A673 (cell line): ENCODE results near the gene CPN1. TPM values are rescaled to one million over a fixed set of nuclear protein-coding genes. Genes with fewer than 3 reads are reported as not detected.

ENCODE experiments used
- BruUV-seq: library from RNA; stranded (reverse); fragments of 400-500 nt; replicated peaks from 2 replicates; lab custom pipeline; 2021; lab: Mats Ljungman, UMichigan
- CTCF ChIA-PET: fragments of 300-600 bp; sonication (Branson Sonifier 250); formaldehyde crosslinking; loops from one replicate; lab custom pipeline; 2022; ENCODE audit warnings: antibody characterized with exemption; lab: Charles Lee
- POLR2A ChIA-PET: fragments of 300-600 bp; sonication (Branson Sonifier 250); formaldehyde crosslinking; loops from one replicate; lab custom pipeline; 2022; ENCODE audit warnings: antibody characterized with exemption; ENCODE audit not compliant: low non-redundant PET; lab: Charles Lee
- DNase-seq: peaks from one replicate; pipeline ENCODE4 v3.0.0-alpha.2; 2015; ENCODE audit warnings: low spot score
- H3K27ac ChIP-seq: fragments of 200-600 bp; sonication (generic); 2 replicates; pipeline ENCODE4 v1.5.1; 2016; ENCODE audit warnings: mixed run types, low read depth, mild to moderate bottlenecking, mixed read lengths, antibody characterized with exemption, low read length; ENCODE audit not compliant: poor library complexity, severe bottlenecking
- H3K27me3 ChIP-seq: fragments of 200-600 bp; sonication (generic); replicated peaks from 2 replicates; pipeline ENCODE4 v1.6.1; 2017; ENCODE audit warnings: mixed run types, low read depth, mild to moderate bottlenecking, mixed read lengths, antibody characterized with exemption, low read length; ENCODE audit not compliant: insufficient read depth, poor library complexity
- H3K36me3 ChIP-seq: fragments of 200-600 bp; sonication (generic); 2 replicates; pipeline ENCODE4 v1.6.1; 2016; ENCODE audit warnings: mixed run types, mild to moderate bottlenecking, mixed read lengths, antibody characterized with exemption, low read length; ENCODE audit not compliant: insufficient read depth, poor library complexity, severe bottlenecking
- H3K4me1 ChIP-seq: fragments of 200-600 bp; sonication (generic); 2 replicates; pipeline ENCODE4 v1.6.1; 2017; ENCODE audit warnings: mixed run types, mild to moderate bottlenecking, mixed read lengths, antibody characterized with exemption, low read length; ENCODE audit not compliant: insufficient read depth, poor library complexity, severe bottlenecking
- H3K4me3 ChIP-seq: fragments of 200-600 bp; sonication (generic); 2 replicates; pipeline ENCODE4 v1.5.1; 2016; ENCODE audit warnings: low read depth, mixed run types, mild to moderate bottlenecking, mixed read lengths, low read length; ENCODE audit not compliant: poor library complexity, severe bottlenecking
- H3K9me3 ChIP-seq: fragments of 200-600 bp; sonication (generic); 2 replicates; pipeline ENCODE4 v1.6.1; 2016; ENCODE audit warnings: mixed run types, low read depth, mild to moderate bottlenecking, mixed read lengths, antibody characterized with exemption, low read length; ENCODE audit not compliant: poor library complexity, severe bottlenecking
- EZH2 ChIP-seq: fragments of 200-600 bp; sonication (generic); IDR thresholded peaks from 2 replicates; pipeline ENCODE4 v1.6.1; 2017; ENCODE audit warnings: borderline replicate concordance, low read depth, mild to moderate bottlenecking, mixed read lengths, antibody characterized with exemption, low read length; ENCODE audit not compliant: poor library complexity, severe bottlenecking
- intact Hi-C: fragments of 100-400 bp; cut with micrococcal nuclease; formaldehyde crosslinking; loops from one replicate; pipeline ENCODE4 v1.10.0; 2022; ENCODE audit not compliant: unreplicated experiment
- total RNA-seq: library from RNA; stranded (reverse); gene quantifications from 2 replicates; pipeline ENCODE4 v1.2.3, GENCODE V29; 2021
- TF ChIP-seq, protein P1 (sequence below): fragments of 300-800, 200-600 bp; sonication (generic); conservative IDR thresholded peaks from 2 replicates; pipeline ENCODE4 v1.5.1; 2017; ENCODE audit warnings: low read depth, mild to moderate bottlenecking, antibody characterized with exemption, low read length, moderate library complexity, mixed read lengths

The CPN1 gene
- total RNA-seq, 1 experiment from 2014 or later, result not detected

DNA sequence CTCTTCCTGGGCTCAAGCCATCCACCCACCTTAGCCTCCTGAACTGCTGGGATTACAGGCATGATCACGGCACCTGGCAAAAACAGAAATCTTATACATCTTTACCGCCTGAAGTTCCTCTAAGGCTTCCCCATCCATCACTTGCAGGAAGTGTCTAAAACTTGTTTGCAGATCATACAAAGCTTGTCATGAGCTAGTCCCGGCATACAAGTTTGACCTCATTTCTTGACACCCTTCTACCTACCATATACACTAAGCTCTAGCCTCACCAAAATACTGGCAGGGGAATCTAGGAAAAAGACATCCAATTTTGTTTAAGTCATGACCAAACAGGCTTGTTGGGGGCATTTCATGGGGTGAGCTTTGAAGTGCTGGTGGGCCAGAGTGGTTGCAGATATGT lies 86.4 kb downstream of the CPN1 start:
- Histone ChIP-seq H3K4me3 (no peak overlapping the region), H3K27me3 (no peaks in the 10 kb centered on the region), H3K4me1 (peaks cover 54% of the 10 kb centered on the region), H3K9me3 (no peaks in the 10 kb centered on the region), H3K36me3 (no peaks in the 10 kb centered on the region), H3K27ac (peak overlapping the region; percentile 38)
- ChIA-PET CTCF (interaction anchor here (0.7 kb wide), 1 partner anchor 216 kb away, joined by 5 read pairs; no protein-coding TSS in a partner anchor), POLR2A (no interaction called here)
- TF ChIP-seq, protein P1, sequence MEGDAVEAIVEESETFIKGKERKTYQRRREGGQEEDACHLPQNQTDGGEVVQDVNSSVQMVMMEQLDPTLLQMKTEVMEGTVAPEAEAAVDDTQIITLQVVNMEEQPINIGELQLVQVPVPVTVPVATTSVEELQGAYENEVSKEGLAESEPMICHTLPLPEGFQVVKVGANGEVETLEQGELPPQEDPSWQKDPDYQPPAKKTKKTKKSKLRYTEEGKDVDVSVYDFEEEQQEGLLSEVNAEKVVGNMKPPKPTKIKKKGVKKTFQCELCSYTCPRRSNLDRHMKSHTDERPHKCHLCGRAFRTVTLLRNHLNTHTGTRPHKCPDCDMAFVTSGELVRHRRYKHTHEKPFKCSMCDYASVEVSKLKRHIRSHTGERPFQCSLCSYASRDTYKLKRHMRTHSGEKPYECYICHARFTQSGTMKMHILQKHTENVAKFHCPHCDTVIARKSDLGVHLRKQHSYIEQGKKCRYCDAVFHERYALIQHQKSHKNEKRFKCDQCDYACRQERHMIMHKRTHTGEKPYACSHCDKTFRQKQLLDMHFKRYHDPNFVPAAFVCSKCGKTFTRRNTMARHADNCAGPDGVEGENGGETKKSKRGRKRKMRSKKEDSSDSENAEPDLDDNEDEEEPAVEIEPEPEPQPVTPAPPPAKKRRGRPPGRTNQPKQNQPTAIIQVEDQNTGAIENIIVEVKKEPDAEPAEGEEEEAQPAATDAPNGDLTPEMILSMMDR, result no peak
- intact Hi-C loops, result no loop called here
- DNase-seq, result no peak
- BruUV-seq, result no TSS peak

DNA sequence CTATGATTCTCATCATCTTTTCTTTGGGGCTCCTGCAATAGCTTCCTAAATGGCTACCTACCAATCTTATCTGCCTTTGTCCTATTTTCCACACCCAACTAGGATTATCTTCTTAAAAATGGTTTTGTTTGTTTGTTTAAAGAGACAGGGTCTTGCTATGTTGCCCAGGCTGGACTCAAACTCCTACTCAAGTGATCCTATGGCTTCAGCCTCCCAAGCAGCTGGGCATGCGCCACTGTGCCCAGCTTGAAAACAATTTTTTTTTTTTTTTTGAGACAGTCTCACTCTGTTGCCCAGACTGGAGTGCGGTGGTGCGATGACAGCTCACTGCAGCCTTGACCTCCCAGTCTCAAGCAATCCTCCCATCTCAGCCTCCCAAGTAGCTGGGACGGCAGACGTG lies 86.9 kb downstream of the CPN1 start:
- no peak for DNase-seq
- H3K36me3 ChIP-seq, result no peaks in the 10 kb centered on the region
- CTCF ChIA-PET, result interaction anchor here (0.7 to 1.2 kb wide), 4 partner anchors 12 to 215 kb away, joined by 3 to 5 read pairs (median 4); partner anchors contain the start of gene DNMBP
- H3K9me3 ChIP-seq, result no peaks in the 10 kb centered on the region
- H3K4me1 ChIP-seq, result peaks cover 54% of the 10 kb centered on the region
- no peaks in the 10 kb centered on the region for H3K27me3 ChIP-seq
- peak overlapping the region; percentile 56 for H3K27ac ChIP-seq
- POLR2A ChIA-PET, result no interaction called here
- no TSS peak for BruUV-seq
- H3K4me3 ChIP-seq, result no peak overlapping the region
- TF ChIP-seq, protein P1, result no peak
- no peak for TF ChIP-seq EZH2
- intact Hi-C loops, result no loop called here

DNA sequence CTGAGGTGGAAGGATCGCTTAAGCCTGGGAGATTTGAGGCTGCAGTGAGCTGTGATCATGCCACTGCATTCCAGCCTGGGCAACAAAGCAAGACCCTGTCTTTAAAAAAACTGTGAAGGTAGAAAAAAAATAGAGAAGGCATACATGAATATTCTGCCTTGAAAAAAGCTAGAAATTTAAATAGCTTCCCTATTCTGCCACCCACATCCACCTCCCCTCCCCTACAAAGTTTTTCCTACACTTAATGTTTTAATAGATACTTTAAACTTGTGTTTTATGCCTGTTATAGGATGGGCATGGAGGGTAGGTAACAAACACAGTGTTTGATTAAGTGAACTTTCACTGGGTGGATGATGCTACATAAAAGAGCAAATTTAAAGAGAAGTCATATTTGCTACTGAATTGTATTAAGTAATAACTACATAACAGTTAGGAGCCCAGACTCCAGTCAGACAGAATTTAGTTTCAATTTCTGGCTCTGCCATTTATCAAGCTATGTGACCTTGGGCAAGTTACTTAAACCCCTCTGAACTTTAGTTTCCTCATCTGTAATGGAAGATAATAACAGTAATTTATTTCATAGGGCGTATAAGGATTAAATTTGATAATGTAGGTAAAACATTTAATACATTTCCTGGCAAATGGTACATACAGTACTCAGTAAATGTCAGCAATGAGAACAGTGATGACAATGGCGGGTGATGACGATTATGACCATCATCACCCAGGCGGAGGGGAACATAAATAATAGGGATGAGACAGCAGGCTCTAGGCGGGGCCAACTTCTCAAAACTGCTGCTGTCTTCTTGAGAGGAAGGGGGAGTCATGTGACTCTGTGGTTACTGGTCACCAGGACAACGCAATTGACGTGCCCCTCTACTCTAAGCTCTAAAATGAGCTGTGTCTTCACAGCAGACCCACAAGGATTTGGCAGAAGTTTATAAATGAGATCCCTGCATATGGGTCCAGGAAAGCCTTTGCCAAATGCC lies 87.7 kb downstream of the CPN1 start:
- ChIA-PET CTCF (interaction anchor here (0.7 to 1.2 kb wide), 3 partner anchors 13 to 148 kb away, joined by 3 to 4 read pairs (median 3); partner anchors contain the start of gene DNMBP), POLR2A (no interaction called here)
- H3K4me3 ChIP-seq, result peak overlapping the region; percentile 7
- H3K36me3 ChIP-seq, result no peaks in the 10 kb centered on the region
- no peaks in the 10 kb centered on the region for H3K27me3 ChIP-seq
- no peaks in the 10 kb centered on the region for H3K9me3 ChIP-seq
- no peak for TF ChIP-seq EZH2
- TF ChIP-seq, protein P1, result no peak
- peaks cover 50% of the 10 kb centered on the region for H3K4me1 ChIP-seq
- intact Hi-C loops, result no loop called here
- BruUV-seq, result no TSS peak
- H3K27ac ChIP-seq, result peak overlapping the region; percentile 56
- DNase-seq, result peak; percentile 92

Other genes starting within 250 kb of the CPN1 start
- 23.6 and 28.0 TPM in 2 replicates for gene DNMBP, start 71.9 kb downstream of the CPN1 start, total RNA-seq
- 54.1 and 54.9 TPM in 2 replicates for gene ERLIN1, start 104.2 kb upstream of the CPN1 start, total RNA-seq
- 28.6 and 30.3 TPM in 2 replicates for gene CHUK, start 147.7 kb upstream of the CPN1 start, total RNA-seq
- 37.3 and 39.8 TPM in 2 replicates for gene CWF19L1, start 185.8 kb upstream of the CPN1 start, total RNA-seq
- gene BLOC1S2, start 204.8 kb upstream of the CPN1 start, total RNA-seq, result 48.4 and 52.5 TPM in 2 replicates
- gene PKD2L1, start 248.4 kb upstream of the CPN1 start, total RNA-seq, result not detected in 2 replicates